Activated CD4-positive, alpha-beta T cell treated with anti-CD3 and anti-CD28 coated beads, Interleukin-2, amount 50 U/mL, for 24 hours (primary cell): ENCODE data around the gene MAPKAPK5.
A peak's percentile ranks its signal among the peaks of the same experiment; 100 is the strongest.
"Not testable (repeated sequence)": the region's sequence is repeated elsewhere in the genome, so short reads cannot be mapped to it uniquely, and the experiment has no call there.

Source experiments
- DNase-seq, 2 donors: peaks; one replicate each; pipeline ENCODE4 v3.0.0-alpha.2; 2020; ENCODE audit warnings: low read depth in 1 of 2, low spot score in 1 of 2

Gene MAPKAPK5

DNA sequence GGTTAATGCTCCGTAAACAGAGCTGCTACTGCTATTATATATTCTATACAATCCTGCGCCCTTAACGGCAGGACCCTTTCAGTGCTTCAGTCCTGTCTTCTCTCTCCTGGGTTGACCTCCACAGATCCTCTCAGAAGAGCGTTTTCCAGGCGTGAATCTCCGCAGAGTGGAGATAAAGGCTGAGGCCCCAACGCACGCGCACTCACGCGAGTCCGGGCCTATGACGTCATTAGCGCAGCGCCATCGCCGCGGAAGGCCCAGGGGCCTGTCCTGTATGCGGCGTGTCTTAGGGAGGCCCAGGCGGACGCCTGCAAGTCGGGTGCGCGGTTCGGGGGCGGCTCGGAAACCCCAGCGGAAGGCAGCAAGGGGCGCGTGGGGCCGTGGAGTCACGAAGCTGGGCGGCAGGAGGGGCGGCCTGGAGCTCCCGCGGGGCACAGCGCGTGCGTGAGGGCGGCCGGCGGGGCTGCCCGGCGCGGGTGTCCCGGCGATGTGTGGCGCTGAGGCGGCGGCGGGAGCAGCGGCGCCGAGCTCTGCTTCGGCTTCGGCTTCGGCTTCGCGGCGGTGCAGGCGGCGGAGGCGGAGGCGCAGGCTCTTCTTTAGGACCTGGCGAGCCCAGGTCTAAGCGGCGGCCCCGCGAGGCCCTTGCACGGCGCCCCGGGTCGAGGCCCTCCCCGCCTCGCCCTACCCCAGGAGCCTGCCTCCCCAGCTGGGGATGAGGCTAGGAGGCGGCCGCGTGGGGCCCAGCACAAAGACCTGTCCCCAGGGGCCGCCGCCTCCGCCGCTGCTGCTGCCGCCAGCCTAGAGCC is at the start of gene MAPKAPK5:
TSS of gene MAPKAPK5 (plus strand) at position 479 of the 806 bp plus-strand sequence. CDS start 506 bp downstream, outside the sequence.
- peak; percentile 97 to 98 for DNase-seq

DNA sequence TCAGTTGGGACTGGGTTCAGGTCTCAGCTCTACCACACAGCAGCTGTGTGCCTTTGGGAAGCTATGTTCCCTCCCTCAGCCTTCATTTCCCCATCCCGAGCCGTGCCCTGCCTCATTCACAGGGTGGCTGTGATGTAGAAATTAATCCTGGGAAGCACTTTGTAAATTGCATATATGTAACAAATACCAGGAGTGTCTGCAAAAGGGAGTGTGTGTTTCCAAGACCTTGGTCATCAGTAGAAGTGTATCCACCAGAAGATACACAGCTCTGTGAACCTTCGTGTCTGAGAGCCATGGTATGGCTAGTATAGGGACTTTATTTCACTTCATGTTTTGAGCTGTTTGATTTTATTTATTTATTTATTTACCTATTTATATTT is 49.2 kb upstream of the MAPKAPK5 start:
- DNase-seq: no peak

DNA sequence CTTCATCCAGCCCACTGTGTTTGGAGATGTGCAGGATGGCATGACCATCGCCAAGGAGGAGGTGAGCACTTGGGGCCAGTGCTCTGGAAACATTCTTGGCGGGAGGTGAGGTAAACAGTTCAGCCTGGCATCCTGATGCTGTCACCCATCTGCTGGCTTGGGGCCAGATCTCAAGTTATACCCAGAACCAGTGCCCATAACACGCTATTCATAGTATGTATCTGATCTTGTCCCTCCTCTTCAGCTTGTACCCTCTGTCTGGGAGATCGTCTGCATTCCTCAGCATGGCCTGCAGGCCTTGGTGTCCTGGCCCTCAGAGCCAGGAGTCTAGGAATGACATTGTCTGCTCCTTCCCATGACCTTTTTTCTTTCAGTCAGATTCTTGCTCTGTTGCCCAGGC is 43.8 kb upstream of the MAPKAPK5 start:
- no peak for DNase-seq

- no peak for DNase-seq
Observed at GRCh38 chr12:111799758-111800157, 42.3 kb upstream of the MAPKAPK5 start.

- DNase-seq: no peak
Observed at GRCh38 chr12:111803038-111803626, 38.9 kb upstream of the MAPKAPK5 start.

- no peak for DNase-seq
Observed at GRCh38 chr12:111803851-111804250, 38.2 kb upstream of the MAPKAPK5 start.

DNA sequence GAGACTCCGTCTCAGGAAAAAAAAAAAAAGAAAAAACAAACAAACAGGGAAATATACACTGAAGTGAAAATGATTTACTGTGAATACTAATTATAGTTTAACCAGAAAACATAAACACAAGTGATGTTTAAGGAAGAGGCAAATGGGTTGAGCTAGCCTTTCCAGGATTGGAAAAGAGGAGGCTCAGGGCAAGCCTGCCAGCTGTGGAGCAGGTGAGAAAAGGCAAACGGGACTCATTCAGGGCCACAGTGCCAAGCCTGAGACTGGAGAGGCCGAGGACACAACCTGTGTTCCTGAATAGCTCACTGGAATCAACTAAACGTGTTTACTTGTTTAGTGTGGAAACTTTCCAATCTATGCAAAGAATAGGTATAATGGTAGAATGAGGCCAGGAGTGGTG is 35.7 kb upstream of the MAPKAPK5 start:
- DNase-seq: no peak

DNA sequence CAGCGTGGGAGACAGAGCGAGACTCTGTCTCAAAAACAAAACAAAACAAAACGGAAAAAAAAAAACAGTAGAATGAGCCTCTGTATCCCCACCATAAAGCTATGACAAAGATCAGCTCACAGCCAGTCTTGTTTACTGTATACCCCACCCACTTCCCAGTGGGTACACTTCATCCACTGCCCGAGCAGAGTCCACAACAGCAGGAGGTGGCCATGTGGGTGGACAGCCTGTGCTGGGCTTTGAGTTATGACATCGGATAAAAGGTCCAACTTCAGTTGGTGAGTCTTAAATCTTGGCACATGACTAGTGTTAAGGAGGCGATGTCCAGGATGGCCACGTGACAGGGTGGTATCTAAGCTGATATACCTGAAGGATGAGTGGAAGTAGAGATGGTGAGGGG is 34.8 kb upstream of the MAPKAPK5 start:
- no peak for DNase-seq

DNA sequence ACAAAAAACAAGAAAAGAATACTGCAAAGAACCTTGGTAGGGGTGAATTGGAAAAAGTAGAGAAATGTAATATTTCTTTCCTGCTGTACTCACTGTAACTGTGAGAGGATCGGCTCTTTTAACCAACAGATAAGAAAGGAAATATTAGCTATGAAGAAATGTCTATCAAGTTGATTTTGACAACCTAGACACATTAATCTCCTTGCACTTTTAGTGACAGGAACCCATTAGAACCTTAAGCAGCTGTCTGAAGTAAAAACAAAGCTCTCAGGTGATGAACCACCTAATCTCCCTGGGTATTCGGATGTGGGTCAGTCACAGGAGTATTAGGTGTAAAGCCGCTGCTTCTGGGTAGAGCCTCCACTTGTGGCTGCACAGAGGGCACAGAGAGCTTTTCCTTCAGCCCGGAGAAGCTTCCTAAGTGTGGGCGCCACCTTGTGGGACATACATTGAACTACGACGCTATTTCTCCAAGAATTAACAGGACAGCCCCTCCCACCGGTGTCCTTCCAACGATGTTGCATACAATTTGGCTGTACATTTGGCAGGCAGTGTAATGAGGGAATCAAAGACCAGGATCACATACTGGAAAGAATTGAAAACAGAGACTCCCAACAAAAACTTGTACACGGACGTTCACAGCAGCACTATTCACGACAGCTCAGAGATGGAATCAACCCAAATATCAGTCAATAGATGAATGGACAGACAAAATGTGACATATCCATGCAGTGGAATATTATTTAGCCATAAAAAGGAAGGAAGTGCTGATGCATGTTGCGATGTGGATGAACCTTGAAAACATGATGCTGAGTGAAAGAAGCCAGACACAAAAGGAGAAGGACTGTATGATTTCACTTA is 28.9 kb upstream of the MAPKAPK5 start:
- peak; percentile 26 to 50 for DNase-seq

DNA sequence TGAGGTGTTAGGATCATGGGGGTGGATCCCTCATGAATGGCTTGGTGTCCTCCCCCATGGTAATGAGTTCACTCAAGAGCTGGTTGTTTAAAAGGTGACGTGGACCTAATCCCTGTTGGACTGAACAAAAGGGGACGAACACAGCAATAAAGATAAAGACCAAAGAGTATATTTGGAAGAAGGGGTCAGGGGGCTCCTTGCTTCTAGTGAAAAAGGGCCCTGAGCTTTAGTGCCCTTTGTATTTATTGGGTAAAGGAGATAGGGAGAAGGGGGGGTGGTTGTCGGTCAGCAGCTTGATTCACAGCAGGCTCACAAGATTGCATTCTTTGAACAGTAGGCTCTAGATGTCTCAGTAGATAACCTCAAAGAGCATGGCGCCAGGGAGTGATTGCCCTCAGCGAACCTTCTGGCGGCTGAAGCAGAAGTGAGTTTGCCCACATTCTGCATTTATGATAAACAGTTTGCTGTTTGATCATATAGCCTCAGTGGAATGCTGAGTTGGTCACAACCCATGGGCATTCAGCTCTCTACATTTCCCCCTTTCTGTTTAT is 25.9 kb upstream of the MAPKAPK5 start:
- no peak for DNase-seq

DNA sequence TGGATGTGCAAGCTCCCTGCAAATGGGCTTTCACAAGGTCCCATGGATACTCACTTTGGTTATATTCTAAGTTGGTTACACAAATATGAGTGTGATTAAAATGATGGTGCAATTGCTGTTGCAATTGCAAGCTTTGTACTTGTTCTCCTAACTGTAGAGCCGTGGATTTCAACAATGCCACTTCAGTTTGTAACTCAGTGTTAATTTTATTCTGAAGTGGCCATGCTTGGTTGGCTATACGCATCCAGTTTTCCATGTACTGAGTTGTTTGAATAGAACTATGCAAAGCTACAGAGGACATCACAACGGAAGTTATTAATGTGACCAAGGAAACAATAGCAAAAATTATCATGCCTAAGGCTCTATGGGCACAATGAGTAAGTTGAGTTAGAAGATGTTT is 25.1 kb upstream of the MAPKAPK5 start:
- not testable (repeated sequence) for DNase-seq

DNA sequence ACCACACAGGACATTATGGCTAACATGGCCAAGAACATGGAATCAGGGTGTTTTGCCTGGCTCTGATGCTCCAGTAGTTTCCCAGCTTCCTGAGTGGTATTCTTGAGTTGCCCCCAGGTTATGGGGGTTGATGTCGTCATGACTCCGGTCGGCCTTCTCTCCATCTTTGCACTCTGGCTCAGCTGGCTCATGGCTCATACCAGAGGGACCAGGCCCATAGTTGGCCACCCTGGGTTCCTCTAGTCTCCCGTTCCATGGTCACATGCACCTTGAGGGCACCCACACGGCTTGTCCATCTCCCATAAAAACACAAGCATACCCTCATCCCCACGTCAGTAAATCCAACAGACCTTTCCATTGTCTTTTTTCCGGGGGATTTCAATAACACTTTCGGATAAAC is 23.7 kb upstream of the MAPKAPK5 start:
- no peak for DNase-seq

- no peak for DNase-seq
Observed at GRCh38 chr12:111819191-111820158, 22.6 kb upstream of the MAPKAPK5 start.

GRCh38 chr12:111820828-111821227 is 21.2 kb upstream of the MAPKAPK5 start:
- DNase-seq: not testable (repeated sequence)

DNA sequence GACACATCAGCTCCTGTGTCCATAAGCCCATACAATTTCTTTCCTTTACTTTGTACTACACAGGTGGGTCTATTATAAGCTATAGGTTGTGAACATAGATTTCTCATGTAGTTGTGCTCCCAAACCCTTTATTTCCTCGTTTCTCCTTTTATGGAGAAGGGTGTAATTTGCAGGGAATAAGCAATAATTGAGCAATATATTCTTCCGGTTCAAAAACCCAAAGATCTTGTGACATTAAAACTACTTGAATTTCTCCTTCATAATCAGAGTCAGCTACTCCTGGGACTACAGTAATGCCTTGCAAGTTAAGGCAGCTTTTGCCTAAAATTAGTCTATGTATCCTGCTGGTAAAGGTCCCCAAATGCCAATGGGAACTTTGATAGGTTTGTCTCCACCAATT is 19.1 kb upstream of the MAPKAPK5 start:
- DNase-seq: no peak

GRCh38 chr12:111823891-111824290 is 18.1 kb upstream of the MAPKAPK5 start:
- DNase-seq: no peak

GRCh38 chr12:111824312-111824711 is 17.7 kb upstream of the MAPKAPK5 start:
- DNase-seq: not testable (repeated sequence)

DNA sequence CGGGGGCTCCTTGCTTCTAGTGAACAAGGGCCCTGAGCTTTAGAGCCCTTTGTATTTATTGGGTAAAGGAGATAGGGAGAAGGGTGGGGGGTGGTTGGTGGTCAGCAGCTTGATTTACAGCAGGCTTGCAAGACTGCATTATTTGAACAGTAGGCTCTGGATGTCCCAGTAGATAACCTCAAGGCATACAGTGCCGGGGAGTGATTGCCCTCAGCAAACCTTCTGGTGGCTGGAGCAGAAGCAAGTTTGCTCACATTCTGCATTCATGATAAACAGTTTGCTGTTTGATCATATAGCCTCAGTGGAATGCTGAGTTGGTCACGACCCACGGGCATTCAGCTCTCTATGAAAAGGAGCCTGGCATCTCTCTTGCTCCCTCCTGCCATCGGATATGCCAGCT is 16.5 kb upstream of the MAPKAPK5 start:
- DNase-seq: no peak

- no peak for DNase-seq
Observed at GRCh38 chr12:111826316-111826715, 15.7 kb upstream of the MAPKAPK5 start.

DNA sequence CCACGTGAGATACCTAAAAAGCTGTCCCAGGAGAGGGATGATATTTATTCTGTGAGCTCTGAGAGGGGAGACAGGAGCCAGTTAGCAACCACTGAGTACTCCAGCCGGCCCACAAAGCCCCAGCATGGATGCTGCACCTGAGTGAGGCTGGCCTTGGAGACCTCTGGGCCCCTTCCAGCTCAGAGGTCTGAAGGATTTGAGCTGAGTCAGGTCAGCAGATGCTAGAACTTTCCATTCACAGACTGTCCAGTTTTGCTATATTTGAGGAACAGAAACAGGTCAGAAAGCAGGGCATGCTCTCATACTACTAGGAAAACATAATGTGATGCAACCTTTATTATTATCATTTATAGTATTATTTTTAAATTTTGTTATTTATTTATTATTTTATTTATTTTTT is 15.0 kb upstream of the MAPKAPK5 start:
- no peak for DNase-seq
